Activated naive CD4-positive, alpha-beta T cell treated with anti-CD3 and anti-CD28 coated beads, Interleukin-2, amount 10 ng/mL, durations not matched to agents 7 days and 5 days (primary cell): ENCODE measurements around the gene CCNDBP1.

Source experiments
- CTCF ChIA-PET: fragments of 350-600 bp; sonication (Branson Sonifier 250); formaldehyde crosslinking; loops from one replicate; lab custom pipeline; 2021; ENCODE audit warnings: antibody characterized with exemption; lab: Charles Lee
- DNase-seq: peaks from one replicate; pipeline ENCODE4 v3.0.0-alpha.2; 2020
- H3K27ac Mint-ChIP-seq: one replicate; pipeline ENCODE4 v1.8.0; 2021; ENCODE audit warnings: mild to moderate bottlenecking, moderate library complexity, mixed read lengths
- H3K27me3 Mint-ChIP-seq: one replicate; pipeline ENCODE4 v1.8.0; 2021; ENCODE audit warnings: mild to moderate bottlenecking, mixed read lengths
- H3K36me3 Mint-ChIP-seq: one replicate; pipeline ENCODE4 v1.8.0; 2021; ENCODE audit warnings: mixed read lengths
- H3K4me1 Mint-ChIP-seq: one replicate; pipeline ENCODE4 v1.8.0; 2021; ENCODE audit warnings: mixed read lengths
- H3K4me3 Mint-ChIP-seq: one replicate; pipeline ENCODE4 v1.8.0; 2021; ENCODE audit warnings: mild to moderate bottlenecking, moderate library complexity, mixed read lengths
- H3K9me3 Mint-ChIP-seq: one replicate; pipeline ENCODE4 v1.8.0; 2021; ENCODE audit warnings: mixed read lengths

CCNDBP1 gene

DNA sequence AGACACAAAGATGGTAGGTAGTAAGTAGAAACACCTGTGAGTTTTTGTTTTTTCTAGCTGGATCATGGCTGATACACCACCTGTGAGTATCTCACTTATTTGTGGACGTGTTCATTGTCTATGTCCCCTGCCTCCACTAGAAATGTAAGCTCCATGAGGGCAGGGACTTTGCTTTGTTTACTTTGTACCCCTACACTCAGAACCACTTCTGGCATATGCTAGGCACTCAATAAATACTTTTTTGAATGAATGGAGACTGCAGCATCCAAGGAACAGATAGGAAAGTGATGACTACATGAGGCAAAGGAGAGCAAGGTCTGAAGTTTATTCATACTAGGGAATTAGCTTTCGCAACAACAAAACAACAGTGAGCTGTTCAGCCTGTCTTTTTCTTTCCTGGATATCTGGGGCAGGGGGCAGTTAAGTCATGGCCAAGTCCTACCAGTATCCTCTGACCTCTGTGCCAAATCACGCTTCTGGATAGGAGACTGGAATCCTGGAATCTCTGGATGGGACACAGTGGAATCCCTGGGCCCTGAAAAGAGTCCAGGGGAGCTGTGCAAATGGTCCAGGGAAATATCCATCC, 47.2 kb downstream of the CCNDBP1 start:
- CTCF ChIA-PET: interaction anchor here (1.6 to 5.7 kb wide), 3 partner anchors 9 to 53 kb away, joined by 3 to 28 read pairs (median 11); partner anchors contain the start of gene TGM5
- no peak for DNase-seq
- Mint-ChIP-seq H3K4me3 (no peak overlapping the region), H3K27ac (no peak overlapping the region), H3K9me3 (no peaks in the 10 kb centered on the region), H3K36me3 (no peaks in the 10 kb centered on the region), H3K27me3 (peaks cover 41% of the 10 kb centered on the region), H3K4me1 (no peaks in the 10 kb centered on the region)

DNA sequence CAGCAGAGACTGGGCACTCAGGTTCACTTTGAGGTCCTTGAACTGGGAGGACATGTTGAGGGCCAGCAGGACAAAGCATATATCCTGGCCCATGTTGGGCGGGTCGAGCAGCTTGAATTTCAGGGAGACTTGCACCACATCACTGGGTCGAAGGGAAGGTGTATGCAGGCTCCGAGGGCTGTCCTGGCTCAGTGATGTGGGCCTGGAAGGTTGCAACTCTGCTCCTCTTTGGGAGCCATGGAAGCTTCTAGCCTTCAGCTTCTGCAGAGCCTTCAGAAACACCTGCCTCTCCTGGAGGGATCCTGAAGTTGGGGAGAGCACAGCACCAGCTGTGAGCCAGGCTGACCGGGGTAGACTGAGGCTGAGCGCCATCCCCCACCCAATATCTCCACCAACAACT, 50.3 kb downstream of the CCNDBP1 start:
- no peaks in the 10 kb centered on the region for H3K36me3 Mint-ChIP-seq
- peaks cover 44% of the 10 kb centered on the region for H3K27me3 Mint-ChIP-seq
- CTCF ChIA-PET: interaction anchor here (1.2 to 1.8 kb wide), 2 partner anchors 10 to 50 kb away, joined by 4 to 14 read pairs; no protein-coding TSS in a partner anchor
- DNase-seq: no peak
- no peaks in the 10 kb centered on the region for H3K9me3 Mint-ChIP-seq
- no peak overlapping the region for H3K4me3 Mint-ChIP-seq
- H3K27ac Mint-ChIP-seq: no peak overlapping the region
- peaks cover 8% of the 10 kb centered on the region for H3K4me1 Mint-ChIP-seq

DNA sequence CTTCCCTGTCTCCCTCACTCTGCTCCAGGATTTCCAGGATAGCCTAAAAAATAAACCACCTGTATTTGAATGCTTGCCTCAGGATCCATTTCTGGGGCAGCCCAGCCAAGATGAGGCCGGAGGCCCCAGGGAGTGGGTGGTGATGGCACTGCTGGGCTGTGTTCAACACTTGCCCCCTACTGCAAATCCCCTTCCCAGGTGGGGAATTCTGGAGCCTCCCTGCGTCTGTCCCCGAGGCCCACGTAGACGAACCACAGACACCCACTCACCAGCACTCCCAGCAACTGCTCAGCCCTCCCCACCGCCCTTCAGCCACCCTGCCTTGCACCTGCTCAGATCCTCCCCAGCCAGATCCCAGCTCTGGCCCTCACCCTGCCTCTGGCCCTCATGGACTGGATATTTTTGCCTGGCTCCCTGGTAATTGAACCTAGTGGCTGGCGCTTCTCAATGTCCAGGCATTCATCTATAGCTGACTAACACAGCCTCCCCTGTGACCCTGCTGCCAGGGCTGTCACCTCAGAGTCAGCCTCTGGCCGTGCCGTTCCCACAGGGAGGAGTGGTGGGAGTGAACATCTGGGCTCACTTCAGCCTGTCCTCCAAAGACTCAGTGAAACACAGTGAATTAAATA, 52.8 kb downstream of the CCNDBP1 start:
- Mint-ChIP-seq H3K4me3 (no peak overlapping the region), H3K27me3 (peaks cover 55% of the 10 kb centered on the region), H3K9me3 (no peaks in the 10 kb centered on the region), H3K4me1 (peaks cover 8% of the 10 kb centered on the region), H3K36me3 (no peaks in the 10 kb centered on the region), H3K27ac (no peak overlapping the region)
- DNase-seq: no peak
- CTCF ChIA-PET: interaction anchor here (0.8 to 1.8 kb wide), 2 partner anchors 13 to 30 kb away, joined by 3 to 7 read pairs; no protein-coding TSS in a partner anchor

DNA sequence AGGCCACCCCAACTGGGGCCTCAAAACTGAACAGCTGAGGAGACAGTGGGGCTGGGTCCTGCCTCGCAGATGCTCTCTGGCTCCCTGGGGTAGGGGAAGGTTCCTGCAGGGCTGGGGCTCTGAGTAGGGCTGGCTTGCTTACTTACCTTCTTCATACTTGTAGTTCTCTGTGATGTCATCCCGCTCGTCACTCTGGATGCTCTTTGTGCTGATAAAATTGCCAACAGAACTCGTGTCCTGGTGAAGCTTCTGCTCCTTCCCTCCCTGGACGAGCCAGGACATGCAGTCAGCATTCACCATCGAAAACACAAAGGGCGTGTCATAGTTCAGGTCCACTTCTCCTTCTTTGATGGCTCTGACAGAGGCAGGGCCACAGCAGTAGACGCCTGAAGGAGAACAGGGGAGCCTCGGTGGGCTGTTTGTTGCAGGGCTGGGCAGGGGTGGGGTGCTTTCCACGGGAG, 53.5 kb downstream of the CCNDBP1 start:
- CTCF ChIA-PET: interaction anchor here (1.2 to 1.8 kb wide), 2 partner anchors 13 kb away, joined by 3 to 7 read pairs; no protein-coding TSS in a partner anchor
- H3K27me3 Mint-ChIP-seq: peaks cover 54% of the 10 kb centered on the region
- H3K9me3 Mint-ChIP-seq: no peaks in the 10 kb centered on the region
- H3K4me3 Mint-ChIP-seq: no peak overlapping the region
- DNase-seq: no peak
- peaks cover 8% of the 10 kb centered on the region for H3K4me1 Mint-ChIP-seq
- no peaks in the 10 kb centered on the region for H3K36me3 Mint-ChIP-seq
- H3K27ac Mint-ChIP-seq: no peak overlapping the region

DNA sequence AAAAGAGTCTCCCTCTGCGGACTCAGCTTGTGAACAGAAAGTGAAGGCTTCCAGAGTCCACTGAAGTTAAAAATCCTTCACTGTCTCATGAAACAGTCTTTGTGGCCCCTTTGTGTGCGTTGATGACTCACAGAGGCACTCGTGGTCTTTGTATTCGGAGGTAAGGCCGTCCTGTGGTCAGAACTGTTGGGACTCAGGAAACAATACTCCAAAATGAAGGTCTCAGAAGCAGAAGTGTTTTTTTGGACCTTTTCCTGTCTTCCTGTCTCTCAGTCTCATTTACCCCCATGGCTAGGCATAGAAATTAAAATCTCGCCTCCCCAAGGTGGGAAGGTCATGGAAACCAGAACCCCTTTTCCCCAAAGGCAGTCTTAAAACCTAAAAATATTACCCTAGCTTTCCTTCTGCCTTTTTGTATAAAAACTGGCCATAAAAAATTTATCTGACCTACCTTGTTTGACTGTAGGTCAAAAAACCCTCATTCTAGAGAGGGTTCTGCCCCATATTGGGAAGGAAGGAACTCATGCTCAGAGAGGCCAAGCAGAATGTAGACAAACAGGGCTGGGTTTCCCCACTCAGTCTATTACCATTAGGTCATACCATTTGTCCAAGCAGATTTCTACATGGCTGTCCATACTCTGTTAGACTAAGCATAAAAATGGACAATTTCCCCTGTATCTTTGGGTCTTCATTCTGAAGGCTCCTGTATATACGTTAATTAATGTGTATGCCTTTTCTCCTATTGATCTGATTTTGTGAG, 54.7 kb downstream of the CCNDBP1 start:
- DNase-seq: no peak
- Mint-ChIP-seq H3K27ac (no peak overlapping the region), H3K4me3 (no peak overlapping the region), H3K36me3 (no peaks in the 10 kb centered on the region), H3K9me3 (no peaks in the 10 kb centered on the region), H3K27me3 (peaks cover 47% of the 10 kb centered on the region), H3K4me1 (peaks cover 8% of the 10 kb centered on the region)
- CTCF ChIA-PET: interaction anchor here (1.2 kb wide), 1 partner anchor 14 kb away, joined by 3 read pairs; no protein-coding TSS in a partner anchor

DNA sequence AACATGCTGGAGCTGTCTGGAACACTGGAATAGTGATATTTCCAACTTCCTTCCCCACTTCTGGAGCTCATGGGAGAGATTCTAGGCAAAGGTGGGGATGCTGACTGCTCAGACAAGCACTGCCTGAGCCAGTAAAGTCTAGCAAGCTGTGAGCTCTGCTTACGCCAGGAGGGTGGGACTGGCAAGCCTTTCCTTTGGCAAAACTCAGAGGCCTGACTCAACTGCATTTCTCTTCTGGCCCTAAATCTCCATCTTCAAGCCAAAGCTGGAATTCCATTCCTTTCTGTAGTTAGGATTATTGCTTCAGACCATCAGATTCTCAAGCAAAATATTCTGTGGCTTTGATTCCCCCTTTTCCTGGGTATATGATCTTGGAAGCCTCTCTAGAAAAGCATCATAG, 55.9 kb downstream of the CCNDBP1 start:
- DNase-seq: no peak
- CTCF ChIA-PET: interaction anchor here (0.7 to 1.6 kb wide), 5 partner anchors 10 to 36 kb away, joined by 3 to 9 read pairs (median 4); no protein-coding TSS in a partner anchor

DNA sequence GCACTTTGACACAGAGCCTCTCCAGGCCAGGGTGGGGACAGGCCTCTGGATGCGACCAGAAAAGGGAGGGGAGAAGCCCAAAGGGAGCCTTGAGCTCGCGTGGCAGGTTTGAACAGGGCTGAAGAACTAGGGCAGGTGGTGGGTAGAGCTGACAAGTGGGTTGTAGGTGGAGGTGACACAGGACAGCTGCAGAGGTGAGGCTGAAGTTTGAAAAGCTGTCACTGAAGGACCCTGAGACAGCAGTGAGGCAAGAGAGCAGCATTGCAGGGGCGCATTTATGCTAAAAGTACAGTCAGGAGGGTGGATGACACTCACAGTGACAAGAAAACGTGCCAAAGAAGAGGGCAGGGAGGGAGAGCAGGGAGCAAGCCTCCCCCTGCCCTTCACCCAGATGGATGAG, 57.4 kb downstream of the CCNDBP1 start:
- no peaks in the 10 kb centered on the region for H3K36me3 Mint-ChIP-seq
- H3K4me3 Mint-ChIP-seq: no peak overlapping the region
- no peak overlapping the region for H3K27ac Mint-ChIP-seq
- no peaks in the 10 kb centered on the region for H3K9me3 Mint-ChIP-seq
- H3K27me3 Mint-ChIP-seq: peaks cover 39% of the 10 kb centered on the region
- no peak for DNase-seq
- peaks cover 8% of the 10 kb centered on the region for H3K4me1 Mint-ChIP-seq
- CTCF ChIA-PET: interaction anchor here (1.6 kb wide), 1 partner anchor 17 kb away, joined by 9 read pairs; no protein-coding TSS in a partner anchor

More for the DNA sequence above, 55.9 kb downstream of the CCNDBP1 start:
- H3K27ac Mint-ChIP-seq: no peak overlapping the region
- H3K27me3 Mint-ChIP-seq: peaks cover 39% of the 10 kb centered on the region
- no peaks in the 10 kb centered on the region for H3K36me3 Mint-ChIP-seq
- H3K4me1 Mint-ChIP-seq: peaks cover 8% of the 10 kb centered on the region
- no peaks in the 10 kb centered on the region for H3K9me3 Mint-ChIP-seq
- no peak overlapping the region for H3K4me3 Mint-ChIP-seq

DNA sequence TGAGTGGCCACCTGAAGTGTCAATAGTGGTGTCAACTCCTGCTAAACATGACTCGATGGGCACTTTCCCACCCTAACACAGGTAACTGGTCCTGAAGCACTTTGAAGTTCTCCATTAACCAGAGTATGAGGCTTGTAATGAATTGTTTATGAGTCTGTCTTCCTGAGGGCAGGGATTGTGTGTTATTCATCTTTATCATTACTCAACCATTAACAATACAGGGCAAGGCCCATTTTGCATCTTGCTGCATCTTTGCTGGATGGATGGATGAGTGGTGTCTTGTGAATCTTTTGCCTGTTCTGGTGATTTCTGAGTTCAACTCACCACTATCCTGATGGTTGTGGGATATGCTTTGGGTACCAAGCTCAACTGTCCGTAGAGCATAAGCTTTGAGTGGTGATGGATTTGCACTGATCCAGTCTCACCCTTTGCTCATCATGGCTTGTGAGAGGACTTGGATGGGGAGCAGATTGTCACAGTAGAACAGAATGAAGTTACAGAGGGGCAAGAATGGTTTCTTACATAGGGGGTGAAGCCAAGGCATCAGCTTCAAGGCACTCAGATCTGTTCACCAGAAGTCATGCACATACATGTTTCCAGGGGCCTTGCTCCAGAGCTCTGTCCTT, 57.9 kb downstream of the CCNDBP1 start:
- Mint-ChIP-seq H3K4me1 (peaks cover 8% of the 10 kb centered on the region), H3K36me3 (no peaks in the 10 kb centered on the region), H3K4me3 (no peak overlapping the region), H3K27me3 (peaks cover 37% of the 10 kb centered on the region), H3K9me3 (no peaks in the 10 kb centered on the region), H3K27ac (no peak overlapping the region)
- CTCF ChIA-PET: interaction anchor here (1.4 kb wide), 1 partner anchor 14 kb away, joined by 4 read pairs; no protein-coding TSS in a partner anchor
- no peak for DNase-seq

DNA sequence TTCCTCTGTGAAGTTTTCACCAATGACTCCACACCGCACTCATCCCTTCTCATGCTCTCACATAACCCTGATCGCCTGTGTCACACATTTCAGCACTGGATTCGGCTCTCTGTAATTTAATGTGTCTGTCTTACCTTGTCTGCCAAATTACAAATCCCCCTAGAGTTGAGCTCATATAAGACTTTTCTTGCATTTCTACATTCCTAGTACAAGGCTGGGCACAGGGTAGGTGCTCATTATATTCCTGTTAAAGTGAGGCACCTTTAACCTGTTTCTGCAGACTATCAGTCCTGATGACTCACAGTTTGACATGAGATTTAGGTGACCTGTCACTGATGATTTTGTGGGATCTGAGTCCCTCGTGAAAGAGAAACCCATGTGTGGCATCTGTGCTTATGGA, 58.9 kb downstream of the CCNDBP1 start:
- H3K4me3 Mint-ChIP-seq: no peak overlapping the region
- H3K36me3 Mint-ChIP-seq: no peaks in the 10 kb centered on the region
- CTCF ChIA-PET: interaction anchor here (1.4 kb wide), 1 partner anchor 15 kb away, joined by 4 read pairs; no protein-coding TSS in a partner anchor
- peaks cover 27% of the 10 kb centered on the region for H3K27me3 Mint-ChIP-seq
- peaks cover 8% of the 10 kb centered on the region for H3K4me1 Mint-ChIP-seq
- DNase-seq: no peak
- no peaks in the 10 kb centered on the region for H3K9me3 Mint-ChIP-seq
- no peak overlapping the region for H3K27ac Mint-ChIP-seq

DNA sequence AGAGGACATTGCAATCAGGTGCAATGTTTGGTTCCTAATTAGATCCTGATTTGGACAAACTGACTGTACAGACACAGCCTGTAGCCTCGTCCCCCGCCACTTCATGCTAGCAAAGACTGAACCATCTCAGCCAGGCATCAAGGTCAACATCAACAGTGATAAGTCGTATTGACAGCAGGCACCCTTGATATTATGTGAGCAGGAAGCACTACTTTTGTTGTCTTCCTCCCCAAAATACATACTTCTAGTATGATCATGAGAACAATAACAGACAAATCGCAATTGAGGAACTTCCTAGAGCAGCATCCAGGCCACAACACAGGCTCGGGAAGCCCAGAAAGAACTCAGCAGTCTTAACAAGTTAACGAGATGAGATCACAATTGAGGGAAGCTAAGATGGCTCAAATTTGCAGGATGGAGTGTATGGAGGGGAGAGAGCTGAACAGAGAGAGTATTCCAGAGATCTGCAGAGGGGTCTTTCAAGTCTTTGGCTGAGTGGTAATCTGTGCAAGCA, 61.1 kb downstream of the CCNDBP1 start:
- Mint-ChIP-seq H3K27ac (no peak overlapping the region), H3K4me3 (no peak overlapping the region), H3K27me3 (peaks cover 16% of the 10 kb centered on the region), H3K4me1 (peaks cover 11% of the 10 kb centered on the region), H3K36me3 (no peaks in the 10 kb centered on the region), H3K9me3 (no peaks in the 10 kb centered on the region)
- CTCF ChIA-PET: interaction anchor here (1.1 to 1.4 kb wide), 2 partner anchors 20 to 39 kb away, joined by 3 to 4 read pairs; no protein-coding TSS in a partner anchor
- no peak for DNase-seq
